Hepatocyte (in vitro differentiated cells): ENCODE data around the gene CPA5. TPM values are rescaled to one million over a fixed set of nuclear protein-coding genes. Genes with fewer than 3 reads are reported as not detected.

ENCODE experiments used
- DNase-seq: peaks from one replicate; pipeline ENCODE4 v3.0.0-alpha.2; 2016; ENCODE audit warnings: low spot score
- H2AFZ ChIP-seq: fragments of 200-600 bp; sonication (generic); 2 replicates; pipeline ENCODE4 v1.6.0; 2016; ENCODE audit warnings: antibody characterized with exemption, mild to moderate bottlenecking
- H3K27ac ChIP-seq: fragments of 200-600 bp; sonication (generic); 2 replicates; pipeline ENCODE4 v1.5.1; 2016; ENCODE audit warnings: mild to moderate bottlenecking
- H3K27me3 ChIP-seq: fragments of 200-600 bp; sonication (generic); 2 replicates; pipeline ENCODE4 v1.6.1; 2016
- H3K36me3 ChIP-seq: fragments of 200-600 bp; sonication (generic); replicated peaks from 2 replicates; pipeline ENCODE4 v1.5.1; 2016; ENCODE audit warnings: low read depth; ENCODE audit not compliant: insufficient read depth
- H3K4me1 ChIP-seq: fragments of 200-600 bp; sonication (generic); 2 replicates; pipeline ENCODE4 v1.5.1; 2016; ENCODE audit warnings: mild to moderate bottlenecking, moderate library complexity; ENCODE audit not compliant: insufficient read depth
- H3K4me2 ChIP-seq: fragments of 200-600 bp; sonication (generic); 2 replicates; pipeline ENCODE4 v1.6.0; 2016
- H3K4me3 ChIP-seq: fragments of 200-600 bp; sonication (generic); 2 replicates; pipeline ENCODE4 v1.5.1; 2016; ENCODE audit warnings: mild to moderate bottlenecking
- H3K79me2 ChIP-seq: fragments of 200-600 bp; sonication (generic); 2 replicates; pipeline ENCODE4 v1.6.0; 2017; ENCODE audit warnings: mild to moderate bottlenecking
- H3K9me2 ChIP-seq: fragments of 200-600 bp; sonication (generic); replicated peaks from 2 replicates; pipeline ENCODE4 v1.6.0; 2017; ENCODE audit warnings: mild to moderate bottlenecking; ENCODE audit not compliant: insufficient read depth
- H3K9me3 ChIP-seq: fragments of 200-600 bp; sonication (generic); 2 replicates; pipeline ENCODE4 v1.5.1; 2016; ENCODE audit warnings: low read depth, mild to moderate bottlenecking
- H4K20me1 ChIP-seq: fragments of 200-600 bp; sonication (generic); 2 replicates; pipeline ENCODE4 v1.6.0; 2016; ENCODE audit warnings: mild to moderate bottlenecking; ENCODE audit not compliant: insufficient read depth, poor library complexity, severe bottlenecking
- CTCF ChIP-seq: fragments of 200-600 bp; sonication (generic); IDR thresholded peaks from 2 replicates; pipeline ENCODE4 v1.5.1; 2016; ENCODE audit warnings: antibody characterized with exemption, mild to moderate bottlenecking; ENCODE audit not compliant: poor library complexity
- EZH2 ChIP-seq: fragments of 200-600 bp; sonication (generic); IDR thresholded peaks from 2 replicates; pipeline ENCODE4 v1.6.1; 2016; ENCODE audit warnings: antibody characterized with exemption, mild to moderate bottlenecking, borderline replicate concordance
- EZH2phosphoT487 ChIP-seq: fragments of 200-600 bp; sonication (generic); IDR thresholded peaks from one replicate; pipeline ENCODE4 v1.6.1; 2018; ENCODE audit warnings: antibody characterized with exemption, mild to moderate bottlenecking, low read depth, moderate library complexity; ENCODE audit not compliant: unreplicated experiment, severe bottlenecking
- WGBS: methylation state at CpG from one replicate; pipeline ENCODE4 v1.1.6; 2016; ENCODE audit warnings: low lambda C conversion rate; ENCODE audit errors: missing lambda C conversion rate; 5-methylcytosine and 5-hydroxymethylcytosine counted together
- polyA plus RNA-seq: library from polyadenylated mRNA; unstranded; fragments of >200 nt; fragmentation: Nextera tagmentation; extraction: Ambion mirVana; gene quantifications from 2 replicates; pipeline ENCODE4 v1.2.1, GENCODE V29; 2016
- total RNA-seq: library from RNA; depleted of rRNA; stranded (reverse); fragments of >200 nt; gene quantifications from 2 replicates; pipeline ENCODE4 v1.2.3, GENCODE V29; 2014

CPA5 gene
- total and polyA plus RNA-seq, 2 experiments from 2014 or later = 0.30 TPM; not detected in 1

- H3K27me3 ChIP-seq = no peaks in the 10 kb centered on the region
- peaks cover 36% of the 10 kb centered on the region for H3K4me1 ChIP-seq
- peak overlapping the region; percentile 21 for H2AFZ ChIP-seq
- no peak for TF ChIP-seq EZH2phosphoT487
- TF ChIP-seq CTCF = no peak
- H3K79me2 ChIP-seq = no peaks in the 10 kb centered on the region
- H3K9me3 ChIP-seq = no peaks in the 10 kb centered on the region
- H3K4me3 ChIP-seq = no peak overlapping the region
- no peaks in the 10 kb centered on the region for H3K36me3 ChIP-seq
- peak overlapping the region; percentile 34 for H3K4me2 ChIP-seq
- 42% methylated on average over 20 of the region's 20 CpGs for WGBS
- peak overlapping the region; percentile 82 for H3K27ac ChIP-seq
- no peak for DNase-seq
- no peaks in the 10 kb centered on the region for H3K9me2 ChIP-seq
- no peaks in the 10 kb centered on the region for H4K20me1 ChIP-seq
Measured at GRCh38 chr7:130350945-130351790, 6.6 kb downstream of the CPA5 start.

- H3K9me2 ChIP-seq = no peaks in the 10 kb centered on the region
- peak overlapping the region; percentile 82 for H3K27ac ChIP-seq
- 68% methylated on average over 6 of the region's 6 CpGs for WGBS
- DNase-seq = no peak
- no peak overlapping the region for H2AFZ ChIP-seq
- H3K36me3 ChIP-seq = no peaks in the 10 kb centered on the region
- H3K4me1 ChIP-seq = peaks cover 40% of the 10 kb centered on the region
- H3K4me2 ChIP-seq = no peak overlapping the region
- TF ChIP-seq EZH2 (no peak), CTCF (no peak), EZH2phosphoT487 (no peak)
- H4K20me1 ChIP-seq = no peaks in the 10 kb centered on the region
- no peaks in the 10 kb centered on the region for H3K79me2 ChIP-seq
- no peak overlapping the region for H3K4me3 ChIP-seq
- H3K27me3 ChIP-seq = no peaks in the 10 kb centered on the region
- no peaks in the 10 kb centered on the region for H3K9me3 ChIP-seq
Measured at GRCh38 chr7:130351791-130352090, 7.1 kb downstream of the CPA5 start.

- no peak for DNase-seq
- TF ChIP-seq CTCF (no peak), EZH2 (no peak), EZH2phosphoT487 (no peak)
- no peaks in the 10 kb centered on the region for H4K20me1 ChIP-seq
- no peaks in the 10 kb centered on the region for H3K36me3 ChIP-seq
- H3K27ac ChIP-seq = peak overlapping the region; percentile 82
- peaks cover 47% of the 10 kb centered on the region for H3K4me1 ChIP-seq
- no peak overlapping the region for H3K4me2 ChIP-seq
- no peak overlapping the region for H2AFZ ChIP-seq
- no peaks in the 10 kb centered on the region for H3K79me2 ChIP-seq
- H3K4me3 ChIP-seq = no peak overlapping the region
- WGBS = 81% methylated on average over 20 of the region's 20 CpGs
- H3K27me3 ChIP-seq = no peaks in the 10 kb centered on the region
- H3K9me3 ChIP-seq = no peaks in the 10 kb centered on the region
- no peaks in the 10 kb centered on the region for H3K9me2 ChIP-seq
Measured at GRCh38 chr7:130352194-130353074, 7.8 kb downstream of the CPA5 start.
